Psoas muscle (tissue), 8 donors: Measurements from ENCODE around the gene UBAC2. TPM values are rescaled to one million over a fixed set of nuclear protein-coding genes. Genes with fewer than 3 reads are reported as not detected.

Source experiments
- ATAC-seq, 4 donors: fragments of 200-7000 bp; cut with Tn5 transposase; one replicate each; pipeline ENCODE4 v1.9.1; 2020; ENCODE audit warnings: moderate library complexity in 3 of 4, mild to moderate bottlenecking in 2 of 4
- DNase-seq, 2 donors: peaks; one replicate each; pipeline ENCODE4 v3.0.0-alpha.2; 2020
- H3K27ac ChIP-seq: fragments of 200-600 bp; one replicate; pipeline ENCODE4 v1.8.0; 2022
- H3K27me3 ChIP-seq, 3 donors: fragments of 200-600 bp in 1 of 3; one replicate each; pipeline versions ENCODE4 v1.6.1 to v1.8.0; 2013 to 2022; ENCODE audit warnings: low read length in 2 of 3, mild to moderate bottlenecking in 2 of 3, moderate library complexity in 1 of 3; ENCODE audit not compliant: insufficient read depth in 3 of 3
- H3K36me3 ChIP-seq, 2 donors: fragments of 200-600 bp in 1 of 2; one replicate each; pipeline versions ENCODE4 v1.6.1 to v1.8.0; 2013 to 2022; ENCODE audit warnings: low read depth in 1 of 2, mild to moderate bottlenecking in 1 of 2, moderate library complexity in 1 of 2; ENCODE audit not compliant: insufficient read depth in 1 of 2
- H3K4me1 ChIP-seq: fragments of 200-600 bp; one replicate; pipeline ENCODE4 v1.8.0; 2022
- H3K4me3 ChIP-seq: fragments of 200-600 bp; one replicate; pipeline ENCODE4 v1.8.0; 2022; ENCODE audit warnings: mild to moderate bottlenecking
- H3K9me3 ChIP-seq: fragments of 200-600 bp; one replicate; pipeline ENCODE4 v1.8.0; 2022
- CTCF ChIP-seq: fragments of 200-600 bp; IDR thresholded peaks from one replicate; pipeline ENCODE4 v1.8.0; 2022; ENCODE audit warnings: antibody characterized with exemption
- WGBS, 3 donors: extraction: QIAGEN DNeasy Blood & Tissue Kit; methylation state at CpG; one replicate each; pipeline versions ENCODE4 v1.1.6 to v1.1.7; 2013; 5-methylcytosine and 5-hydroxymethylcytosine counted together
- intact Hi-C, 2 donors: fragments of 100-400 bp; cut with DNase I; formaldehyde crosslinking; loops; one replicate each; pipeline versions ENCODE4 v1.11.0 to v1.14.2; 2022
- polyA plus RNA-seq, 3 donors: library from polyadenylated mRNA; stranded (reverse); fragments of 200-250 nt; gene quantifications; one replicate each; pipeline ENCODE4 v1.2.3, GENCODE V29; 2013
- total RNA-seq, 4 donors: library from RNA; stranded (reverse); fragmentation: NEBNext Ultra II Directional in 2 of 4; extraction: Animal tissue kit (Norgen Biotek cat#: 25700) in 2 of 4; gene quantifications; one replicate each; pipeline versions ENCODE4 v1.2.1 to v1.2.4, GENCODE V29; 2021 to 2023
- donor health status: healthy with polysubstance abuse.
- donor health status: DM: no; HTN: no; CAD: no; lungs with moderate emphysema.
- donor health status: Bipolar disorder and iron deficiency.
- donor health status: healthy.
- donor health status: DM: yes; HTN: yes; CAD: no.
- donor health status: DM: no; HTN: no; CAD: no.
- donor health status: DM: no; HTN: no; CAD: no.
- donor health status: DM: yes; HTN: yes; CAD: no.

Gene UBAC2
- total and polyA plus RNA-seq, 7 donors = 54.1 to 97.1 (median 71.7) TPM

- no peaks in the 10 kb centered on the region for H3K36me3 ChIP-seq
- DNase-seq (no peak), ATAC-seq (no peak)
- TF ChIP-seq CTCF = no peak
- H3K9me3 ChIP-seq = no peaks in the 10 kb centered on the region
- no peak overlapping the region for H3K27ac ChIP-seq
- H3K27me3 ChIP-seq = peaks cover 0 to 17% (median 3%) of the 10 kb centered on the region in 3 donors
- no peaks in the 10 kb centered on the region for H3K4me1 ChIP-seq
- no peak overlapping the region for H3K4me3 ChIP-seq
- WGBS, 3 donors = 85 to 92% (median 87%) methylated on average over 5 of the region's 5 CpGs
- intact Hi-C loops = no loop called here
Measured at GRCh38 chr13:99155821-99156220, 44.8 kb upstream of the UBAC2 start.

DNA sequence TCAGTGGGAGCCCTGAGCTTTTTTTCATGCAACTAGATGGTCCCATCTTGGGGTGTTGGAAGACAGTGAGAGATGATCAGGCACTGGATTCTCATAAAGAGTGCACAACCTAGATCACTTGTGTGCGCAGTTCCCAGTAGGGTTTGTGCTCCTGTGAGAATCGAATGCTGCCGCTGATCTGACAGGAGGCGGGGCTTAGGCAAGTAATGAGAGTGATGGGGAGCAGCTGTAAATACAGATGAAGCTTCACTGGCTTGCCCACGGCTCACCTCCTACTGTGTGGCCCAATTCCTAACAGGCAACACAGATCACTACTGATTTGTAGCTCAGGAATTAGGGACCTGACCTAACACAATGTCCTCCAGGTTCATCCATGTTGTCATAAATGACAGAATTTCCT is 43.6 kb upstream of the UBAC2 start:
- intact Hi-C loops = no loop called here
- Histone ChIP-seq H3K27me3 (peaks cover 0 to 24% (median 3%) of the 10 kb centered on the region in 3 donors), H3K4me3 (no peak overlapping the region), H3K27ac (no peak overlapping the region), H3K4me1 (no peaks in the 10 kb centered on the region), H3K36me3 (no peaks in the 10 kb centered on the region), H3K9me3 (no peaks in the 10 kb centered on the region)
- WGBS, 3 donors = 48 to 57% (median 48%) methylated on average over 5 of the region's 5 CpGs
- ATAC-seq = no peak
- TF ChIP-seq CTCF = no peak
- no peak for DNase-seq

- intact Hi-C loops = no loop called here
- TF ChIP-seq CTCF = no peak
- WGBS, 3 donors = 59 to 63% (median 59%) methylated on average over 8 of the region's 8 CpGs
- Histone ChIP-seq H3K27ac (no peak overlapping the region), H3K4me1 (no peaks in the 10 kb centered on the region), H3K9me3 (no peaks in the 10 kb centered on the region), H3K27me3 (peaks cover 0 to 24% (median 3%) of the 10 kb centered on the region in 3 donors), H3K4me3 (no peak overlapping the region), H3K36me3 (no peaks in the 10 kb centered on the region)
- ATAC-seq = no peak
- no peak for DNase-seq
Measured at GRCh38 chr13:99158846-99159245, 41.8 kb upstream of the UBAC2 start.

GRCh38 chr13:99159331-99160061 is 41.2 kb upstream of the UBAC2 start:
- Histone ChIP-seq H3K9me3 (no peaks in the 10 kb centered on the region), H3K27me3 (peaks cover 0 to 24% (median 3%) of the 10 kb centered on the region in 3 donors), H3K36me3 (no peaks in the 10 kb centered on the region), H3K4me1 (no peaks in the 10 kb centered on the region), H3K27ac (no peak overlapping the region), H3K4me3 (no peak overlapping the region)
- DNase-seq = no peak
- no peak for ATAC-seq
- WGBS, 3 donors = 76 to 82% (median 80%) methylated on average over 8 of the region's 8 CpGs
- intact Hi-C loops = no loop called here
- no peak for TF ChIP-seq CTCF

- Histone ChIP-seq H3K4me1 (no peaks in the 10 kb centered on the region), H3K27me3 (peaks cover 0 to 24% (median 3%) of the 10 kb centered on the region in 3 donors)
- no peak for ATAC-seq
Measured at GRCh38 chr13:99160415-99160814, 40.2 kb upstream of the UBAC2 start.

More at GRCh38 chr13:99160415-99160814, 40.2 kb upstream of the UBAC2 start:
- intact Hi-C loops = no loop called here
- DNase-seq = no peak
- WGBS, 3 donors = 71 to 82% (median 80%) methylated on average over 4 of the region's 4 CpGs
- Histone ChIP-seq H3K4me3 (no peak overlapping the region), H3K36me3 (no peaks in the 10 kb centered on the region), H3K27ac (no peak overlapping the region), H3K9me3 (no peaks in the 10 kb centered on the region)
- TF ChIP-seq CTCF = no peak
